Measurements from ENCODE around the gene CDK14.

The CDK14 gene

GRCh38 chr7:90666186-90666585 is 70.1 kb downstream of the CDK14 start:
- DNase-seq, result no peak
- in situ Hi-C loops (cut with HindIII; ENCODE audit: low pct_ligation_motif_present, low pct_unique_long_range_greater_than_20kb, low sequenced_read_pairs), result no loop called here

- DNase-seq, result no peak
- in situ Hi-C loops (cut with HindIII; ENCODE audit: low pct_ligation_motif_present, low pct_unique_long_range_greater_than_20kb, low sequenced_read_pairs), result no loop called here
Measured at GRCh38 chr7:90668992-90669391, 72.9 kb downstream of the CDK14 start.

GRCh38 chr7:90669492-90669891 is 73.4 kb downstream of the CDK14 start:
- in situ Hi-C loops (cut with HindIII; ENCODE audit: low pct_ligation_motif_present, low pct_unique_long_range_greater_than_20kb, low sequenced_read_pairs), result no loop called here
- no peak for DNase-seq

DNA sequence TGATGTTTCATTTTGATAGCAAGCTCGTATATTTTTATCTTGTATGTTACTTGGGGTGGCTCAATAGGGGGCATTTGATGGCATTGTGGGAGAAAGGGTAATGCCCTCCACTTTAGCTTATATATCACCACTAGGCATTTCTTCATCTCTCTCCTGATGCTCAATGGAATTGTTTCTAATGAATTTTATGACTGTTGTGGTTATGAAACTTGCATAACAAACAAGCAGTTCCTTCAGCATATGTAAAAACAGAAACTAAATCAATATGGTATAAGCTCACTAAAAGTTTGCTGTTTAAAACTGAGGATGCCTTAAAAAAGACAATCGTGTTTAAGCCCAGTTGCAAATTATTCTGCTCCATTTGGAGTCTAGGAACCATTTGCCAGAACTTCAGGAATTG is 75.5 kb downstream of the CDK14 start:
- DNase-seq, result no peak
- in situ Hi-C loops (cut with HindIII; ENCODE audit: low pct_ligation_motif_present, low pct_unique_long_range_greater_than_20kb, low sequenced_read_pairs), result no loop called here

GRCh38 chr7:90672210-90672609 is 76.1 kb downstream of the CDK14 start:
- in situ Hi-C loops (cut with HindIII; ENCODE audit: low pct_ligation_motif_present, low pct_unique_long_range_greater_than_20kb, low sequenced_read_pairs), result no loop called here
- no peak for DNase-seq

GRCh38 chr7:90674625-90675024 is 78.5 kb downstream of the CDK14 start:
- in situ Hi-C loops (cut with HindIII; ENCODE audit: low pct_ligation_motif_present, low pct_unique_long_range_greater_than_20kb, low sequenced_read_pairs), result no loop called here
- DNase-seq, result no peak

- no peak for DNase-seq
- in situ Hi-C loops (cut with HindIII; ENCODE audit: low pct_ligation_motif_present, low pct_unique_long_range_greater_than_20kb, low sequenced_read_pairs), result no loop called here
Measured at GRCh38 chr7:90675982-90676381, 79.9 kb downstream of the CDK14 start.

DNA sequence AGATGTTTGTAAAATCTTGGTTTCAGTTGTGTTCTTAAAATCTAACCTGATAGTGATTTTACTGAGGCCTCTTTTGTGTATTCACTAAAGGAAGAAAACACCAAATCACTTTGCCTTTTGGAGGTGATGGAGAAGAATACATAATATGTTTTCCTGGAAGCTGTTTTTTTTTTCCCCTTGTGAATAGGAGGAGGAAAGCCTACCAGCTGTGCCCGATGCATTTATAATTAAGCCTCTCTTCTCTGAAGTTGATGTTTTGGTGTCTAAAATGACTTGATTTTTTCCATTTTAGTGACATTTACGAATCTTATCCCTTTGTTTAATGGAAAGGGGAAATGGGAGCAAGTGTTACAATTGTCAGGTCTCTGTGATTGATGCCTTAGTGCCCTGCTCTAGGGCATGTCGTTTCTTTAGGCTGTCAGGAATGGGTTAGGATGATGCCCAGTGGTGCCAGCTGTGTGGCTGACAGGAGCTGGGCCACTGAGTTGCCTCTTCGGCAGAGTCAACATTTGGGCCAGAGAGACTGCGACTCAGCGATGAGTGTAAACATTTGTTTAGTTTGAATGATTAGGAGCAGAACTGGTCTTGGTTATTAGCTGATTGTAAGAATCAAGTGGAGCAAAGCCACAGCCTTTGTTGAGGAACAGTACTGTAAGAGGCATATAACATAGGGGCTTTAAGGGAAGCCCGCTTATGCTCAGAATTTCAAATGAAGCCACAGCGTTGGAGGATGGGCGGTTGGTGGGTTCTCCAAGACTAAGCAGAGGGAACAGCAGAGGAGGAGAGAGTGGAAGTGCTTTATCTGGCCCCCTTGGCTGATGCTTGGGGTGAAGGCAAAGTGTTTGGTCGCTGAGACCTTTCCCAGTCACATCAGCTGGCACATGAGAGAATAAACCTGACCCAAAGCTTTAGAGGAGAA is 81.6 kb downstream of the CDK14 start:
- DNase-seq, result no peak
- in situ Hi-C loops (cut with HindIII; ENCODE audit: low pct_ligation_motif_present, low pct_unique_long_range_greater_than_20kb, low sequenced_read_pairs), result no loop called here

DNA sequence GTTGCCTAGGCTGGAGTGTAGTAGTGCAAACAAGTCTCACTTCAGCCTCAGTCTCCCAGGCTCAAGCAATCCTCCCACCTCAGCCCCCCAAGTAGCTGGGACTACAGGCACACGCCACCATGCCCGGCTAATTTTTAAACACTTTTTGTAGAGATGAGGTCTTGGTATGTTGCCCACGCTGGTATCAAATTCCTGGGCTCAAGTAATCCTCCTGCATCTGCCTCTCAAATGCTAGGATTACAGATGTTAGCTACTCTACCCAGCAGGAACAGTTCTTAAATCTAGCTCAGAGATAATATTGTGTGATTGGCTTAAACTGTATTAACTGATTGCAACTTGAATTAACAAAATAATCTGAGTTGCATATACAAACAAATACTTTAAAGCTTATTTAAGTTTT is 82.9 kb downstream of the CDK14 start:
- in situ Hi-C loops (cut with HindIII; ENCODE audit: low pct_ligation_motif_present, low pct_unique_long_range_greater_than_20kb, low sequenced_read_pairs), result no loop called here
- DNase-seq, result no peak

DNA sequence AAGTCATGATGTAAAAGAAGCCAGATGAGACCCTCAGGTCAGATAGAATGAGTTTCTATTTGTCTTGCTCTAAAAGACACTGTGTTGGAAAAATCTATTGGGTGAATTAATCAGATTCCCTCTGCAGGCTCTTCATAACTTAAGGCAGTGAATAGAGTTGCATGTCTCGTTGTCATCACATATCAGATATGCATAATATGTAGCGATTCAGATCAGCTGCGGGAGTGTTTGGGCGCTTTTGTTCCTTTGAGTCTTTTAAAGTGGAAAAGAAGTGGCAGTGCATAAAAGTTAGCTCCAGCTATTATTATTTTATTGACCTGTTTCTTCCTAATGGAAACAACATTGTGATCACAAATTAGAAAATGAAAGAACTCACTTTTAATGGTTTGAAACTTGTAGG is 84.4 kb downstream of the CDK14 start:
- in situ Hi-C loops (cut with HindIII; ENCODE audit: low pct_ligation_motif_present, low pct_unique_long_range_greater_than_20kb, low sequenced_read_pairs), result no loop called here
- no peak for DNase-seq

DNA sequence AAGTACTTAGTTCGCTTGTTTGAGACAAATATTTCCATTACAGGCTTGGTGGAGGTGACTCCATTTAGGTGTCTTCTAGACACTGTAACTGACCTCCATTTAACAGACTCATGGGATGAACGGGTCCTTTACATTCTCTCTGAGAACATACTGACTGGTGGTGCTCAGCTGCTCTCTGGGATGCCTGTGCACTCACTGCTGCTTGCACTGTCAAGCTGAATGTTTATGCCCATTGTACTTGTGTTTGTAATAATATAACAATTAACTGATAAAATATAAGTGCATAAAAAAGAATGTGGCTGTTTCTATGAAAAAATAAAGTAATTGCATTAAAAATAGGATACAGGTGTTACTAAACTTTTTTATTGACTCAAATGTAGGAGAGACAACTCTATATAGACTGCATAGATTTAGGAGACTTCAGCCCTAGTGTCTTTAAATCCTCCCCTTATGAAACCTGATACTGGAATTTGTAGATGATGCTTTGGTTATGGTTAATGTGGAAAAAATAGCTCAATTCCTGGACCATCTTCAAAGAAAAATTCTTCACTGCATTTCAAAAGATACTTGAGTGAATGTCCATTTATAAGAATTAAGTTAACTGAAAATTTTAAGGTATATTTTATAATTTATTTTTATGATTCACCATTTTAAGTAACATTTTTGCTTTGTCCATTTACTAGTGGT is 85.4 kb downstream of the CDK14 start:
- DNase-seq, result no peak
- in situ Hi-C loops (cut with HindIII; ENCODE audit: low pct_ligation_motif_present, low pct_unique_long_range_greater_than_20kb, low sequenced_read_pairs), result no loop called here

DNA sequence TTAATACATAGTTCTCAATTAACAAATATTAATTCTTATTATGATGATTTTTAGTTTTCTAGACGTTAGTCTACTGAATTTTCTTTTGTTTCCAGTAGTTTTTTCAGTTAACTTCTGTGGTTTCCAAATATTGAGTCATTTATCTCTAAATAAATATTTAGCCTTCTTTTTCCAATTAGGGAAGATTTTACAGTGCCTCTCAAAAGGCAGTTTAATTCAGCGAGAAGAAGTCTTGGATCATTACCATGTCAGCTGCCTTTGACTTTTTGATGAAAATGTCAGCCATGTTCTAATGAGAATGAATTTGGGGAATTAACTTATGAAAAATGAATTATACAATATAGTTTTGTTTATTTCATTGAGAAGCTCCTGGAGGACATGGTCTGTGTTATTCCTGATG is 90.0 kb downstream of the CDK14 start:
- DNase-seq, result no peak
- in situ Hi-C loops (cut with HindIII; ENCODE audit: low pct_ligation_motif_present, low pct_unique_long_range_greater_than_20kb, low sequenced_read_pairs), result no loop called here

- DNase-seq, result no peak
- in situ Hi-C loops (cut with HindIII; ENCODE audit: low pct_ligation_motif_present, low pct_unique_long_range_greater_than_20kb, low sequenced_read_pairs), result no loop called here
Measured at GRCh38 chr7:90688810-90689209, 92.7 kb downstream of the CDK14 start.

DNA sequence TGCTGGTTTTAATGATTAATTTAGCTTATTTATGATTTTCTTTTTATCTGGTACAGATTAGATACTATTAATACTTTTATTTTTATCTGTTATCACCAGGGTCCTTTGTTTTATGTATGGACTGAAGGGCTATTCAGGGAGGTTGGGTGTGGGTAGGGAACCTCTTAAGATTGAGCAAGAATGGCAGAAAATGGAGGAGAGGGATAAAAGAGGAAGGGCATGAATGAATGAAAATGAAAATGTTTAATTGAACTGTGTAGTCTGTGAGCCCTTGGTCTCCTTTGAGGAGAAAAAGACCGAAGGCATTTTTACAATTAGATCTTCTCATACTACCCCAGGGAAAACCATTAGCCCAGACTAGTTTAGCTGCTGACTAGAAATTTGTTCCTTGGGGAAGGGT is 93.1 kb downstream of the CDK14 start:
- in situ Hi-C loops (cut with HindIII; ENCODE audit: low pct_ligation_motif_present, low pct_unique_long_range_greater_than_20kb, low sequenced_read_pairs), result no loop called here
- DNase-seq, result no peak

DNA sequence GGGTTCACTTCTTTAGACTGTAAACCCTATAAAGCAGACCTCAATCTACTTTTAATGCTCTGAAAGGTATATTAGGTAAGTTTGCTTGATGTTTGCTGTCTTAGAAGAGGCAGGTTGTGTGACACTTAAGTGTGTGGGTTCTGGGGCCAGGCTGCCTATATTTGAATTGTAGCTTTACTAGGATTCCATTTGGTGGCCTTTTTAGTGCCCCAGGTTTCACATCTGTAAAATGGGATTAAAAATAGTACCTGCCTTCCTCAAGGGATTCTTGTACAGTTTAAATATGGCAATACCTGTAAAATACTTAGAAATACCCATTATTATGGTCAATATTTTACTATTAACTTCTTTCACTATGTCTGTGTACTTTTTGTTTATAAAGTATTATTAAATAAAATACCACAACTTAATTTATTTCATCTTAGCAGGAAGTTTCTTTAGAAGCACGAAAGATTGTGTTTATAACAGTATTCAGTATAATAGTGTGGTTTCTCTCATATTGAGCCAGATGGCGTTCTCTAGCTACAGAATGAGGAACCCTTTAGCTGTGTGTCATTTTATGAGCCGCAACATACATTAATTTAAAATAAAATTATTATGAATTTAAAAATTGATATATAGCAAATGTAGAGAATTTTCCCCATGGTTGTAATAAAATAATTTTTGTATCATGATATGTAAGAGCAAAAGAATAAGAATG is 94.2 kb downstream of the CDK14 start:
- DNase-seq, result no peak

GRCh38 chr7:90692396-90692795 is 96.3 kb downstream of the CDK14 start:
- in situ Hi-C loops (cut with HindIII; ENCODE audit: low pct_ligation_motif_present, low pct_unique_long_range_greater_than_20kb, low sequenced_read_pairs), result no loop called here
- no peak for DNase-seq

More for the DNA sequence above, 94.2 kb downstream of the CDK14 start:
- in situ Hi-C loops (cut with HindIII; ENCODE audit: low pct_ligation_motif_present, low pct_unique_long_range_greater_than_20kb, low sequenced_read_pairs), result no loop called here

GRCh38 chr7:90692947-90693346 is 96.8 kb downstream of the CDK14 start:
- no peak for DNase-seq
- in situ Hi-C loops (cut with HindIII; ENCODE audit: low pct_ligation_motif_present, low pct_unique_long_range_greater_than_20kb, low sequenced_read_pairs), result no loop called here

- in situ Hi-C loops (cut with HindIII; ENCODE audit: low pct_ligation_motif_present, low pct_unique_long_range_greater_than_20kb, low sequenced_read_pairs), result no loop called here
- no peak for DNase-seq
Measured at GRCh38 chr7:90693939-90694338, 97.8 kb downstream of the CDK14 start.

- DNase-seq, result no peak
- in situ Hi-C loops (cut with HindIII; ENCODE audit: low pct_ligation_motif_present, low pct_unique_long_range_greater_than_20kb, low sequenced_read_pairs), result no loop called here
Measured at GRCh38 chr7:90698616-90699015, 102.5 kb downstream of the CDK14 start.

Measured in ACHN (cell line).